GOT3 (cell line): ENCODE measurements around the gene BATF3.
"Not testable (repeated sequence)": the region's sequence is repeated elsewhere in the genome, so short reads cannot be mapped to it uniquely, and the experiment has no call there.

Source experiments
- DNase-seq: peaks from one replicate; lab custom pipeline; 2025; ENCODE audit warnings: mixed read lengths; lab: John Stamatoyannopoulos, UW

The BATF3 gene

GRCh38 chr1:212658250-212658649 lies 41.4 kb downstream of the BATF3 start:
- DNase-seq: not testable (repeated sequence)

- DNase-seq: no peak
These were observed 42.9 kb downstream of the BATF3 start for GRCh38 chr1:212656730-212657129.

- DNase-seq: no peak
These were observed 43.8 kb downstream of the BATF3 start for GRCh38 chr1:212655668-212656440.

- no peak for DNase-seq
These were observed 47.0 kb downstream of the BATF3 start for GRCh38 chr1:212652609-212653008.

GRCh38 chr1:212651977-212652376 lies 47.7 kb downstream of the BATF3 start:
- DNase-seq: no peak

GRCh38 chr1:212651521-212651920 lies 48.1 kb downstream of the BATF3 start:
- no peak for DNase-seq

- DNase-seq: no peak
These were observed 49.4 kb downstream of the BATF3 start for GRCh38 chr1:212650228-212650627.

- no peak for DNase-seq
These were observed 50.6 kb downstream of the BATF3 start for GRCh38 chr1:212649020-212649419.

- no peak for DNase-seq
These were observed 51.2 kb downstream of the BATF3 start for GRCh38 chr1:212648431-212648830.

GRCh38 chr1:212647004-212647403 lies 52.6 kb downstream of the BATF3 start:
- DNase-seq: no peak

GRCh38 chr1:212646588-212646987 lies 53.1 kb downstream of the BATF3 start:
- no peak for DNase-seq

- DNase-seq: no peak
These were observed 53.8 kb downstream of the BATF3 start for GRCh38 chr1:212645546-212646543.

GRCh38 chr1:212644866-212645545 lies 54.6 kb downstream of the BATF3 start:
- DNase-seq: no peak

- no peak for DNase-seq
These were observed 55.8 kb downstream of the BATF3 start for GRCh38 chr1:212643877-212644276.

GRCh38 chr1:212641956-212642355 lies 57.7 kb downstream of the BATF3 start:
- DNase-seq: no peak

GRCh38 chr1:212640223-212640878 lies 59.3 kb downstream of the BATF3 start:
- DNase-seq: no peak

GRCh38 chr1:212639524-212639923 lies 60.1 kb downstream of the BATF3 start:
- DNase-seq: not testable (repeated sequence)

GRCh38 chr1:212638492-212639151 lies 61.0 kb downstream of the BATF3 start:
- DNase-seq: no peak

GRCh38 chr1:212637902-212638301 lies 61.7 kb downstream of the BATF3 start:
- DNase-seq: no peak
